ENCODE results near the gene AADAC. TPM values are rescaled to one million over a fixed set of nuclear protein-coding genes. Genes with fewer than 3 reads are reported as not detected.

The AADAC gene
- polyA plus RNA-seq, 1 of the 3 experiments (the other 2 are of a cell fraction) = 1.2 TPM

DNA sequence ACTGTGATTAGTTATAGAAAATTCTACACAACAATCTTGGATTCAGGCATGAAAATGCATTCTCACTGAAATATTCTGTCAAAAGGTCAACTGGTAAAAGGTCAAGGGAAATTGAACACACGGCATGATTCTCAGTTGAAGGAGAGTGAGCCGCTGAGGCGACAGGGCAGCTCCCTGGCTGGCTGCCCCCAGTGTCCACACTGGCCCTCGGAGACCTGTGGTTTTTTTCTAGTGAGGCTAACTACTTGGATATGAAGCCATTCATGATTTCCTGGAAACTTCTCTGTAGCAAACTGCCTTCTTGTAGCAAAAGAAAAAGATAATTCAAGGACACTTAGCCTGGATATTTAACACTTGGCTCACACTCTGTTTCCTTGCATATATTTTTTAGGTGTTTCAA lies 43.0 kb upstream of the AADAC start:
- H3K36me3 ChIP-seq (replicated peaks in 1 of 2; ENCODE audit: control insufficient read depth in 1 of 2, insufficient read depth in 2 of 2, low read length in 1 of 2) = peaks cover 2 to 18% of the 10 kb centered on the region in 2 experiments
- ChIA-PET CTCF (no interaction called here), POLR2A (no interaction called here)
- H3K4me3 ChIP-seq (ENCODE audit: low read depth in 2 of 2, low read length in 1 of 2) = no peak overlapping the region; a peak in 1 of 4 replicates
- H3K4me1 ChIP-seq (ENCODE audit: control insufficient read depth in 1 of 2, insufficient read depth in 2 of 2, low read depth in 1 of 2, low read length in 1 of 2) = peaks cover 0 to 28% of the 10 kb centered on the region in 2 experiments; a peak in 2 of 4 replicates
- TF ChIP-seq SMC3 (IDR thresholded peaks at IDR 0.05; ENCODE audit: low read depth, low read length) (no peak), JUND (IDR thresholded peaks at IDR 0.05) (no peak), MXI1 (IDR thresholded peaks at IDR 0.05; ENCODE audit: low read depth, low read length) (no peak), TAF1 (IDR thresholded peaks at IDR 0.05; ENCODE audit: borderline replicate concordance, low read depth, low read length) (no peak), RCOR1 (IDR thresholded peaks at IDR 0.05; ENCODE audit: low read length) (no peak), GABPA (IDR thresholded peaks at IDR 0.05; ENCODE audit: low read depth) (no peak), SIN3A (IDR thresholded peaks at IDR 0.05; ENCODE audit: borderline replicate concordance, low read depth, low read length) (no peak), FOSL2 (IDR thresholded peaks at IDR 0.05; ENCODE audit: borderline replicate concordance, low read depth) (no peak), YY1 (IDR thresholded peaks at IDR 0.05; ENCODE audit: low read depth) (no peak), RFX5 (IDR thresholded peaks at IDR 0.05; ENCODE audit: low read length) (no peak), NFIC (IDR thresholded peaks at IDR 0.05; ENCODE audit: borderline replicate concordance) (no peak), FOXM1 (IDR thresholded peaks at IDR 0.05; ENCODE audit: low read depth) (no peak), EP300 (IDR thresholded peaks at IDR 0.05; ENCODE audit: borderline replicate concordance in 1 of 2, low read depth in 1 of 2, low read length in 1 of 2) (no peak), FOXJ3 (CRISPR knock-in tag; IDR thresholded peaks at IDR 0.05) (no peak), CHD2 (IDR thresholded peaks at IDR 0.05; ENCODE audit: low read length, partially characterized antibody) (no peak), GATA2 (CRISPR knock-in tag; IDR thresholded peaks at IDR 0.05) (no peak)
- TF ChIP-seq, protein P1, sequence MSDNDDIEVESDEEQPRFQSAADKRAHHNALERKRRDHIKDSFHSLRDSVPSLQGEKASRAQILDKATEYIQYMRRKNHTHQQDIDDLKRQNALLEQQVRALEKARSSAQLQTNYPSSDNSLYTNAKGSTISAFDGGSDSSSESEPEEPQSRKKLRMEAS (IDR thresholded peaks at IDR 0.05; ENCODE audit: low read depth) = no peak
- TF ChIP-seq, protein P2, sequence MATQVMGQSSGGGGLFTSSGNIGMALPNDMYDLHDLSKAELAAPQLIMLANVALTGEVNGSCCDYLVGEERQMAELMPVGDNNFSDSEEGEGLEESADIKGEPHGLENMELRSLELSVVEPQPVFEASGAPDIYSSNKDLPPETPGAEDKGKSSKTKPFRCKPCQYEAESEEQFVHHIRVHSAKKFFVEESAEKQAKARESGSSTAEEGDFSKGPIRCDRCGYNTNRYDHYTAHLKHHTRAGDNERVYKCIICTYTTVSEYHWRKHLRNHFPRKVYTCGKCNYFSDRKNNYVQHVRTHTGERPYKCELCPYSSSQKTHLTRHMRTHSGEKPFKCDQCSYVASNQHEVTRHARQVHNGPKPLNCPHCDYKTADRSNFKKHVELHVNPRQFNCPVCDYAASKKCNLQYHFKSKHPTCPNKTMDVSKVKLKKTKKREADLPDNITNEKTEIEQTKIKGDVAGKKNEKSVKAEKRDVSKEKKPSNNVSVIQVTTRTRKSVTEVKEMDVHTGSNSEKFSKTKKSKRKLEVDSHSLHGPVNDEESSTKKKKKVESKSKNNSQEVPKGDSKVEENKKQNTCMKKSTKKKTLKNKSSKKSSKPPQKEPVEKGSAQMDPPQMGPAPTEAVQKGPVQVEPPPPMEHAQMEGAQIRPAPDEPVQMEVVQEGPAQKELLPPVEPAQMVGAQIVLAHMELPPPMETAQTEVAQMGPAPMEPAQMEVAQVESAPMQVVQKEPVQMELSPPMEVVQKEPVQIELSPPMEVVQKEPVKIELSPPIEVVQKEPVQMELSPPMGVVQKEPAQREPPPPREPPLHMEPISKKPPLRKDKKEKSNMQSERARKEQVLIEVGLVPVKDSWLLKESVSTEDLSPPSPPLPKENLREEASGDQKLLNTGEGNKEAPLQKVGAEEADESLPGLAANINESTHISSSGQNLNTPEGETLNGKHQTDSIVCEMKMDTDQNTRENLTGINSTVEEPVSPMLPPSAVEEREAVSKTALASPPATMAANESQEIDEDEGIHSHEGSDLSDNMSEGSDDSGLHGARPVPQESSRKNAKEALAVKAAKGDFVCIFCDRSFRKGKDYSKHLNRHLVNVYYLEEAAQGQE (IDR thresholded peaks at IDR 0.05; ENCODE audit: low read depth, low read length) = no peak
- TF ChIP-seq, protein P3, sequence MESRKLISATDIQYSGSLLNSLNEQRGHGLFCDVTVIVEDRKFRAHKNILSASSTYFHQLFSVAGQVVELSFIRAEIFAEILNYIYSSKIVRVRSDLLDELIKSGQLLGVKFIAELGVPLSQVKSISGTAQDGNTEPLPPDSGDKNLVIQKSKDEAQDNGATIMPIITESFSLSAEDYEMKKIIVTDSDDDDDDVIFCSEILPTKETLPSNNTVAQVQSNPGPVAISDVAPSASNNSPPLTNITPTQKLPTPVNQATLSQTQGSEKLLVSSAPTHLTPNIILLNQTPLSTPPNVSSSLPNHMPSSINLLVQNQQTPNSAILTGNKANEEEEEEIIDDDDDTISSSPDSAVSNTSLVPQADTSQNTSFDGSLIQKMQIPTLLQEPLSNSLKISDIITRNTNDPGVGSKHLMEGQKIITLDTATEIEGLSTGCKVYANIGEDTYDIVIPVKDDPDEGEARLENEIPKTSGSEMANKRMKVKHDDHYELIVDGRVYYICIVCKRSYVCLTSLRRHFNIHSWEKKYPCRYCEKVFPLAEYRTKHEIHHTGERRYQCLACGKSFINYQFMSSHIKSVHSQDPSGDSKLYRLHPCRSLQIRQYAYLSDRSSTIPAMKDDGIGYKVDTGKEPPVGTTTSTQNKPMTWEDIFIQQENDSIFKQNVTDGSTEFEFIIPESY (IDR thresholded peaks at IDR 0.05; ENCODE audit: borderline replicate concordance, low read depth) = no peak
- TF ChIP-seq, protein P4, sequence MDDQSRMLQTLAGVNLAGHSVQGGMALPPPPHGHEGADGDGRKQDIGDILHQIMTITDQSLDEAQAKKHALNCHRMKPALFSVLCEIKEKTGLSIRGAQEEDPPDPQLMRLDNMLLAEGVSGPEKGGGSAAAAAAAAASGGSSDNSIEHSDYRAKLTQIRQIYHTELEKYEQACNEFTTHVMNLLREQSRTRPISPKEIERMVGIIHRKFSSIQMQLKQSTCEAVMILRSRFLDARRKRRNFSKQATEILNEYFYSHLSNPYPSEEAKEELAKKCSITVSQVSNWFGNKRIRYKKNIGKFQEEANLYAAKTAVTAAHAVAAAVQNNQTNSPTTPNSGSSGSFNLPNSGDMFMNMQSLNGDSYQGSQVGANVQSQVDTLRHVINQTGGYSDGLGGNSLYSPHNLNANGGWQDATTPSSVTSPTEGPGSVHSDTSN (IDR thresholded peaks at IDR 0.05) = no peak
- no peaks in the 10 kb centered on the region for H3K9me3 ChIP-seq
- H3K27ac ChIP-seq (ENCODE audit: low read depth in 2 of 2, low read length in 1 of 2) = peak overlapping the region; percentile 16 to 84; a peak in 3 of 4 replicates
- no peaks in the 10 kb centered on the region for H3K9me2 ChIP-seq
- no peaks in the 10 kb centered on the region for H3K27me3 ChIP-seq (ENCODE audit: insufficient read depth)
- H3K4me2 ChIP-seq = peak overlapping the region; percentile 31; the same call in 1 of the 2 replicates
- peak overlapping the region; percentile 40; the same call in 1 of the 2 replicates for H3K9ac ChIP-seq
- no peak overlapping the region for H2AFZ ChIP-seq (ENCODE audit: low read depth)
- H4K20me1 ChIP-seq (ENCODE audit: insufficient read depth) = no peaks in the 10 kb centered on the region
- peaks cover 8% of the 10 kb centered on the region for H3F3A ChIP-seq (replicated peaks; ENCODE audit: insufficient read depth)
- DNase-seq = no peak
- peaks cover 64% of the 10 kb centered on the region for H3K79me2 ChIP-seq (ENCODE audit: insufficient read depth)
- WGBS (ENCODE audit: low lambda C conversion rate) = 39% methylated on average over 4 of the region's 4 CpGs

Measured in SK-N-SH (cell line).